Mammary epithelial cell (primary cell): ENCODE data around the gene CNKSR1.

ENCODE experiments used
- CTCF ChIP-seq, 2 donors: IDR thresholded peaks in 1 of 2; conservative IDR thresholded peaks in 1 of 2; 2 replicates each; pipeline ENCODE4 v1.5.1; 2011 to 2012; ENCODE audit warnings: inconsistent platforms in 2 of 2, low read length in 2 of 2, mild to moderate bottlenecking in 2 of 2, control low read depth in 1 of 2, low read depth in 1 of 2; ENCODE audit not compliant: insufficient read depth in 1 of 2; ENCODE audit errors: extremely low read depth in 1 of 2
- EZH2 ChIP-seq: IDR thresholded peaks from 2 replicates; pipeline ENCODE4 v1.6.1; 2012; ENCODE audit warnings: low read length, inconsistent platforms, borderline replicate concordance

DNA sequence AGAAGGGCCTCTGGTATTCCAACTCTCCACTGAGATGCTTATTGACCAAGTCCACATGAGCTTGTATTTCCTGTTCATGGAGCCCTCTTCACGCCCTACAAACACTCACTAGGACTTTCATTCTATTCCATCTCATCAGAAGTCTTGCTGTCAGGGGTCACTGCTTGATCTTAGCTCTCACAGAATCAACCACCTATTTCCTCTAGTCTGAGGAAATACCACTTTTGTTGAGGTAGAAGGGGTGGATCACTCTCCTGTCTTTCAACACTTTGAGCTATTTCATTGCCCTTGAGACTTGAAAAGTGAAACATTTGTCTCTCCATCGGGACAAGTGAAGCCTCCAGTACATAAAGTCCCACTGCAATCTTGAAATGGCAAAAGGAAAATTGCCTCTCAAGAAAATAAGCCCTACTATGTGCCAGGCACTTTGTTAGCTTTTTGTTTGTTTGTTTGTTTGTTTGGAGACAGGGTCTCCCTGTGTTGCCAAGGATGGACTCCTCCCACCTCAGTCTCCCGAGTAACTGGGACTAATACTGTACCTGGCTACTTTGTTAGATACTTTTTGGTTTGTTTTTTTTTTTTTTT is 38.2 kb upstream of the CNKSR1 start:
- no peak for TF ChIP-seq CTCF (conservative IDR thresholded peaks at IDR 0.05 in 1 of 2, IDR thresholded peaks at IDR 0.05 in 1 of 2; ENCODE audit: extremely low read depth in 1 of 2, insufficient read depth in 1 of 2, low read depth in 1 of 2, low read length in 2 of 2)
- no peak for TF ChIP-seq EZH2
